ENCODE measurements around the gene METTL3.
"Not testable (repeated sequence)": the region's sequence is repeated elsewhere in the genome, so short reads cannot be mapped to it uniquely, and the experiment has no call there.

METTL3 gene

DNA sequence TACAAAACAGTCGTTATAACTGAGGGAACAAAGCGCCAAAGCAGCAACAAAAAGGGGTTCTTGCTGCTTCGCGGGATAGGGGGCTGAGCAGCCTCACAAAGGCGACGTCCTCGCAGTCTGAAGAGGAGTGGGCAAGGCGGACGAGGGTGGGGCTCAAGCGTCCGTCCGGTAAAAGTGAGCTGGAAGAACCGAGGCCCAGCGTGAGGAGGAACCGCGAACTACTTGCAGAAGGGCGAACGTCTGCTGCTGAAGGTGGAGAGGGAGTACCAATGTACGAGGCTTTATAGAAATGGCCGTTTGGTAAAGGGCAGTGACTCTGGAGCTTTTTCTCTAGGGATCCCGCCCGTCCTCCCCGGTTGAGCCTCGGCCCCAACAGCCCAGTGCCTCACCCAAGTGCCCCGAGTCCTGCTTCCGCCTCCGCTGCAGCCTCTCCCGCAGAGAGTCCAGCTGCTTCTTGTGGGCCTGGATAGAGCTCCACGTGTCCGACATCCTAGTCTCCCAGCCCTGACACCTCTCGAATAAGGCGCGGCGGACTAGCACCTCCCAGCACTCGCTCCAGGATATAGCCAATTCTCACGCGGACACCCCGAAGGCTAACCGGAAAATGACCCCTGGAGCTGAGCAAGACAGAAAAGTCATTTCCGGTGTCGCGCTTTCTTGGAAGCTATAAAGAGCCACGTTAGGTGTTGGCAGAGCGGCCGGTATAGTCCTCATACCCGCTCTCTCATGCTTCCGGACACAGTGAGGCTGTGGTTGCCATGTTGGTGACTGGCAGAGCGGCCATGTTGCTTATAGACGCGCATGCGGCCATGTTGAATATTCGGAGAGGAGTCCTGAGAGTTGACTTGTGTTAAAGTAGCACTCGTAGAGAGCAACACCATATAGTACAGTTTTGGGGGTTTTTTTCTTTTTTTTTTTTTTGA lies at the start of gene METTL3:
Gene METTL3 (minus strand): TSS at position 606 of the 923 bp plus-strand sequence. CDS start 117 bp downstream, at position 489.
- DNase-seq, result peak; percentile 94

DNA sequence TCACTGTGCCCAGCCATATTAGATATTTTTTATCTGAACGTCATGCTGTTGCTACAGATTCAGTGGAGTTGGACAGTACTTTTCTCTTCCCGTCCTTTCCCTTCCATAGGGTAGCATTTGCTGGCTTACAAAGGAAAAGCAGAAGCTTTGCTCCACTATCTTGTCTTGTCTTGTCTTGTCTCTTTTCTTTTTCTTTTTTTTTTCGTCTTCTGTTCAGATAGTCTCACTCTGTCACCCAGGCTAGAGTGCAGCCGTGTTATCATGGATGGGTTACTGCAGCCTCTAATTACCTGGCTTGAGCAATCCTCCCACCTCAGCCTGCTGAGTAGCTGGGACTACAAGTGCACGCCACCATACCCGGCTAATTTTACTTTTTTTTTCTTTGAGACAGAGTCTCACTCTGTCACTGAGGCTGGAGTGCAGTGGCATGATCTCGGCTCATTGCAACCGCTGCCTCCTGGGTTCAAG lies 47.6 kb upstream of the METTL3 start:
- no peak for DNase-seq

DNA sequence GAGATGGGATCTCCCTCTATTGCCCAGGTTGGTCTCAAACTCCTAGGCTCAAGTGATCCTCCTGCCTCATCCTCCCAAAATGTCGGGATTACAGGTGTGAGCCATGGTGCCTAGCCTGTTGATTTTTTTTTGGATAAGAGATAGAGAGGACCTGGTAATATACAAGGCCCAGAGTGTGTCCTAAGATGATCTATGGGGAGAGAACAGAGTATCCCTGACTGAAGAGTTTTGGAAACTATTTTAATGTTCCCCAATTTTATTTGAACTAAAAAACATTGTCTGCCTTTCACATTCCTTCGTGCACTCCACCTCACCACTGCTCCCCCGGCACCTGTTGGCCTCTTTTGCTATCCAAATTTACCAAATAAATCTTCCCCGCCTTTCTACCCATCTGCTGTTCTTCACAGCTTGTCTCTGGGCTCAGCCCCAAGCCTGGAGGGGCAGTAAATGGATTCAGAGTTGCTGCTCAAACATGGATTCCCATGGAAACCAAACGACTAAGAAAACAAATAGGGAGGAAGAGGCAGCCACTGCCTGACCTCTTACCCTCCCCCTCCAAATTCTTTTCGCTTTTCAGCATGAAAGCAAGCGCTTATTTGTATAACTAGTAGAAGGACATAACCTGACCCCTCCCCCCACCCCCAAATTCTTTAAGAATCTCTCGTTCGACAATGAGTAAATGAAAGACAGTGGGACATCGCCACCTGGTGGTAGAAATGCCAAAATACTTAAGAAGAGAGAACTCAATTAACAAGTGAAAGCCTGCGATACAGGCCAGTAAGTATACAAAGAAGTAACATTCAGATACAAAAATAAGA lies 46.2 kb upstream of the METTL3 start:
- DNase-seq, result peak; percentile 79

DNA sequence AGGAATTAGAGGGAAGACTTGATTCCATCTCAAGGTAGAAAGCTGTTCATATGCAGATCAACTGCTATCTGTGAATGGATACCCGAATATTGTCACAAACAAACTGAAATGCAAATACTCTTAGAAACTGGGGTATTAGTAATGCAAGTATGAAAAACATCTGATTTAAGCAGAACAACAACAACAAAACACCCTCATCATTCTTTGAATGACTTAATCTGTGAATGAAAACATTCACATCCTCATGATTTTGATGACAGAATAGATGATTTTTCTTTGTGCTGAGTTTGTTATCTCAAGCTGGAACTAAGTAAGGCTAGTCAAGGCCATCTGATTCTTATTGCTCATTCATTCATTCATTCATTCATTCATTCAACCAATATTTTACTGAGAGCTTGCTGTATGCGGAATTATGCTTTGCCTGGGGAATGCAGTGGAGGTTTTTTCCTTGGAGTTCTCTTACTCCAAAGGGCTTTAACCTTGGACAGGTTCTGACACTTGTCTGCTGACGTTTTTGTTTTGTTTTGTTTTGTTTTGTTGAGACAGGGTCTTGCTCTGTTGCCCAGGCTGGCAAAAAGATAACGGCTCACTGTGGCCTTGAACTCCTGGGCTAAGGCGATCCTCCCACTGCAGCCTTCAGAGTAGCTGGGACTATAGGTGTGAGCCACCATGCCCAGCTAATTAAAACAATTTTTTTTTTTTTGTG lies 45.4 kb upstream of the METTL3 start:
- DNase-seq, result no peak

DNA sequence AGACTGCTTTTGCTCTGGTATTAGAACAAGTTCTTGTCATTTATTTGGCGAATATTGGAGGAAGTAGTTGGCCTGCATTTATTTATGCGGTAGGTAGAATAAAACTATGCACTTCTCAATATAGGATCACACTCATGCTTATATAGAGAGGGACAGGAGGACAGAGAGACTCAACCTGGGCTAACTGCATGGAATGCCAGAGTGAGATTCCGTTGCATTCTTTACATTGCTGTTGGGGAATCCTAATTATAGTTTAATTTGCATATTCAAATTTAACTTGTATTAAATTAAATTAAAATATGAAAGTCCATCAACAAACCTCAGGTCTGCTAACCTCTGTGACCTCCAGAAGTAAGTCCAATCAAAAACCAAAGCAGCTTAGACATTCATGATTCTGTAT lies 42.1 kb upstream of the METTL3 start:
- no peak for DNase-seq

DNA sequence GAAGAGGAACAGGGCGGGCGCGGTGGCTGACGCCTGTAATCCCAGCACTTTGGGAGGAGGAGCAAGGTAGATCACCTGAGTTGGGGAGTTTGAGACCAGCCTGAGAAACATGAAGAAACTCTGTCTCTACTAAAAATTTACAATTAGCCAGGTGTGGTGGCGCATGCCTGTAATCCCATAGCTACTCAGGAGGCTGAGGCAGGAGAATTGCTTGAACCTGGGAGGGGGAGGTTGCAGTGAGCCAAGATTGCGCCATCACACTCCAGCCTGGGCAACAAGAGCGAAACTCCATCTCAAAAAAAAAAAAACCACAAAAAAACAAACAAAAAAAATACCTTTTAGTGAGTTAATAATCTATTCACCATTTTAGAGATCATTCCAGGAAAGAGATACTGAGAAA lies 33.4 kb upstream of the METTL3 start:
- not testable (repeated sequence) for DNase-seq

DNA sequence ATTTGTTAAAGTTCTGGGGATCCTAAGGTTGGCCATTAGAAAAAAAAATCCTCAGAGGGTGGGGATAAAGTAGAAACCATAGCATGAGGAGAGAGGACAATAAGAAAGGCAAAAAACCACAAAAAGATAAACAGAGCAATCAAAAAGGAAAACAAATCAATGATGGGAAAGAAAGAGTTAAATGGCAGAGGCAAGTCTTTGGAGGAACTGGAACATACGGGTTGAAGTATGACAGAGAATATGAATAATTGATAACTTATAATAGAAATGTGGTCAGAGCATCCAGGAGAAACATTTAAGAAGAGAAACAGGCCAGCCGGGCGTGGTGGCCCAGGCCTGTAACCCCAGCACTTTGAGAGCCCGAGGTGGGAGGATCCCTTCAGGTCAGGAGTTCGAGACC lies 32.8 kb upstream of the METTL3 start:
- DNase-seq, result no peak

DNA sequence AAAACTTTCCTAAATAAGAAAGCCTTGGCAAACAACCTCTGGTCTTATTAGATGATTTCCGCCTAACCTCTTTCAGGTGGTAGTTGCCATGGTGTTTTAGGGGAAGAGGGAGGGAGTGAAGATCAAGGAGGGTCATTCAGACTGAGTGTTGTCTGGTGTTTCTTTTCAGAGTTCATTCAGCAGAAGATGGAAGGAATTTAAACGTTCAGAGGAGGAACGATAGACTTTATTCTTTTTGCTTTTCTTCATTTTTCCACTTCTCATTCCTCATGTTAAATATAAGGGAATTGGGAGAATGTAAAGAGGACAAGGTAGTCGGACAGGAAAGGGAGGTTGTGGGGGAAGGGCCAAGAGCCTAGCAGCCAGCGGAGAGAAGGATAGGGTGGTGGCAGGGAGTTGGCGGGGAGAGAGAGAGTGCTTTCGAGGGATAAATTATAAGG lies 32.4 kb upstream of the METTL3 start:
- DNase-seq, result no peak

DNA sequence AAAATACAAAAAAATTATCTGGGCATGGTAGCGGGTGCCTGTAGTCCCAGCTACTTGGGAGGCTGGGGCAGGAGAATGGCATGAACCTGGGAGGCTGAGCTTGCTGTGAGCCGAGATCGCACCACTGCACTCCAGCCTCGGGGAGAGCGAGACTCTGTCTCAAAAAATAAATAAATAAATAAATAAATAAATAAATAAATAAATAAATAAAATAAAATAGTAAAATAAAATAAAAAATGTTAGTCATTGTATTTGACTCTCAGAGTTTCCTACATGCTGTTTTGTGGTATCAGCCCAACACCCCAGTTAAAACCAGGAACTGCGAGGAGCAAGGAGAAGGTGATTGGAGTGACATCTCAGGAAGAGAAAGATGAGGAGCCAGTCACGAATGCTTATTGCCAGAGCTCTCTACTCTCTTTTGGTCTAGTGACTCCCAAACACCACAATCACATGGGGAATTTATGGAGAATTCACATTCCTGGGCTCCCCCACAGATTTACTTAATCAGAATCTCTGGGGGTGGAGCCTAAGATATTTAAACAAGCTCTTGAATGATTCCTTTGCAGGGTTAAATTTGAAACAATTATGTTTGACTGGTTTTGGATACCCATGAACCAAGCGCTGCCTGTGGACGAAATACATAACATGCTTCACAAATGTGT lies 30.4 kb upstream of the METTL3 start:
- DNase-seq, result no peak

DNA sequence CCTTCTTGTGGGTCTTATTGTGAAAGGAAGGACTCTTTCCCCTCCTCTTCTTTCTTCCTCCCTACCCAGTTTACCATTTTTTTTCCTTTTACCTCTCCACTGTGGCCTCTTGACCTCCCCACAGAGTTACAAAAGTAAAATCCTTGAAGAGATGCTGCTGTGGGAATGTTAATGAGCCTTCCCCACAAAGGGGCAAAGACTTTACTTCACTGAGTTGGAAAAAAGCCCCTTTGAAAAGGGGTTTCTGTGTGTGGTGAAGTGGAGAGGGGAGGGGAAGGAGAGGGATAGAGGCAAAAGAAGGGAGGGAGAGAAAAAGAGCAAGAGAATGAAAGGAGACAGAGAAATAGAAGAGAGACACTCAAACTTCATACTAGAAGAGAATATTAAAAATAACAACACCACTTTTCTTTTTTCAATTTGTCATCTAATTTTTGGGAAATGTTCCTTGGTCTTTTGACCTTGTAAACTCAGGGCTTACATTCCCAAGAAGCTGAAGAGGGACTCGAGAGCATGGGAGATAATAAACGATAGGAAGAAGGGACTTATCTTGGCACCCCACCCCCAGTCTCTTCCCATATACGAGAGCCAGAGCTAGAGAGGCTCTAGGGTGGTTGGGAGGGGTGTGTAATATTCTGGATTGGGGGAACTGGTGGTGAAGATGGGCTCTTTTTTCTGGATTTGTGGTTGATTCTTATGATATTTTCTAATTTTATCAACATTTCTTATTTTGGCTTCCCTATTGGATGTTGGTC lies 28.2 kb upstream of the METTL3 start:
- DNase-seq, result no peak

DNA sequence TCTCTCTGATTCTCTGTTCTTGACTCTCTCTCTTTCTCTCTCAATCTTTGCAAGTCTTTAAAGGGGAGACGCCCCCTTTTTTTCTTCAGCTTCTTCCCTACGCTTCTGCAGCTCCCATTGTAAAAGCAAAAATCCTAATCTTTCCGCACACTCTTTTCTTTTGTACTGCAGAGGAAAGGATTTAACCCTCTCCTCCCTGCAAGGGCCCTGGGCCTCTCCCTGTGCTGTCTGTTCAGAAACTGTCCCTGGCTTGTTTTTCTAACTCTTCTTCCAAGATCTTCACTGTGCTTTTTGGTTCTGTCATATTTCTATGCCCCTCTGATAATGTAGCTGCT lies 25.9 kb upstream of the METTL3 start:
- DNase-seq, result no peak

DNA sequence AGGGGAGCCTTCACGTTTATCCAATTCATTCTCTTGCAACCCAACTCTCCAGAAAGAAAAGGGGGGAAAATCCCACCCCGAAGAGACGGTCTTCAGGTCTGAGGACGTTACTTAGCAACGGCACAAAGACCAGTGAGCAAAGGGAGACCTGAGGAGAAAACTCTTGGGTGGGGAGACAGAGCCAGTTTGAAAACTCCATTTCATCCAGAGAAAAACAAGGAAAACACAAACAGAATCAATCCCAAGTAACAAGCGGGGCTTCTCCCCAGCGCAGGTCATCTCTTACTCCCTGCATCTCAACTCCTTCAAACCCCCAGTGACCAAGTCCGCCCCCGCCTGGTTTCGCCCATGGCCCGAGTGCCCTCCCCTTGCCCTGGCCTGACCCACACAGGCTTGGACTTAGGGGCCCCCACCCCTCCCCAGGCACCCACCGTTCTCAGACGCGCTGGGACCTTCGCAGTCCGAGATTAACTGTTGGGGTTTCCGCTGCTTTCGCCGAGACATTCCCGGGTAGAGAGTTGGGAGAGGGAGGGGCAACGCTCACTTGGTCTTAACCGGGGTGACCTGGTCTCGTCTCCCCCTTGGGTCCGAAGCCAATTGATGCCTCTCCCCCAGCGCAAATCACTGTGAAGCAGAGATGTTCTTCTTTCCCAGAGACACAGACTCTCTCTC lies 25.4 kb upstream of the METTL3 start:
- no peak for DNase-seq

DNA sequence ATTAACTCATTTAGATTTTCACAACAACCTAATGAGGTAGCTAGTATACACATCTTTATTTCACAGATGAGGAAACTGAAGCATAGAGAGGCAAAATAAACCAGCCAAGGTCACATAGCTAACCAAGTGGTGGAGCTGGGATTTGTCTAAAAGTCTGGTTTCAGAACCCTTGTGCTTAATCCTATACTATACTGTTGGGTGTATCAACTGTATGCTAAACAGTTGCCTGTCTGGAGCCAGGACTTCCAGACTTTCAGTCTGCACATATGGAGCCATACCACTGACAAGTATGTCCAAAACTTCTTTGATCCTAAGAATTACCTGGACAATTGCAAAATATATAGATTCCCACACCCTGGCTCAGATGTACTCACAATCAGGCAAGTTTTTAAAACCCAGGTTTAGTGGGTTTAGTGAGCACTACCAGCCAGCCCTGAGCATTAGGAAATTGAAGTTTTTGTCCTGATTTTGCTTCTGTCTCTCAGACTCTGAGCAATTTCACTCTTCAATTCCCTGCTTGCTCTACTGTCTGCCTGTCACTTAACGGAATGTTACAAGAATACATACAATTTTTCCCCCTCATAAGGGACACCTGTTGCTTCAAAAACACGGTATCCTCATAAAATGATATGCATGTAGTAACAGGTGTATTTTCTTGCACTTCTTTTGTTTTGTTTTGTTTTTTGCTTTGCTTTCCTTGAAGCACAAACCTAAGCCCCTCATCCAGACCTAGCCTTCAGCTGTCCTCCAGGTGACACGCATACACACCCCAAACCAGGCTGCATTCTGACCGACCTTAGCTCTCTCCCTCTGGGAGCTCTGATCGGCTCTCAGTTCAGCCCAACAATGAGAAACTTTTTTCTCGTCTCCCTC lies 24.6 kb upstream of the METTL3 start:
- DNase-seq, result no peak

DNA sequence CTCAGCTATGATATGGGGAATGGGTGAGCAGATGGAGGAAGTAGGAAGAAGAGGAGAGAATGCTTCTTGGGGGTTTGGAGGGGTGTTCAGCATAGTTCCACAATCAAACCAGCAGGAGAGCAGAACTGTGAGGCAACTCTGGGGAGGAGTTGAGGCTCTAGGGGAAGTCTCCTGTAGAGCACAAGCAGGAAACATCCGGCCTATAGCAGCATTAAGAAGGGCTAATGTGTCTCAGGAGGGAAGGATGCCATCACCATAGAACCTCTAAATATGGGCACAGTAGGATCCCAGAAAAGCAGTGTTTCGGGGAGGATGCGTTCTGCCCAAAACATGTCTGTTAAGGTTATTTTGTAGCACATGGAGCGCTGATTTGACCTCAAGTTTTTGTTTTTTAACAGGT lies 23.4 kb upstream of the METTL3 start:
- DNase-seq, result no peak

DNA sequence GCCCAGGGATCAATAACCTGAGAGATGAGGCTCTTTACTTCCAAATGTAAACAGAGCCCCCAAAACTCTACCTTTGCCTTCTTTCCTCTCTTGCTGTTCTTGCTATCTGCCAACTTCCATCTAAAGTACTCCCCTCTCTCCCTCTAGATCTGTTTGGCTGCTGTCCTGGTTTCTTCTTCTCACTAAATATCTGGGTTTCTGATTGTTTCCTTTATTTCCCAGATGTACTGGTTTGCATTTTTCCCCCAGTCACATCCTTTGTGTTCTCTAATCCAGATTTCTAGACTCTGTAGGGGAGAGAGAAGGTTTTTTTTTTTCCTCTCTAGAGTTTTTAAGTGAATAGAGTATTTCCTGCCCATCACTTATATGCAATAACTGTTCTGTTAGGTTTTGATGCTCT lies 22.2 kb upstream of the METTL3 start:
- no peak for DNase-seq

DNA sequence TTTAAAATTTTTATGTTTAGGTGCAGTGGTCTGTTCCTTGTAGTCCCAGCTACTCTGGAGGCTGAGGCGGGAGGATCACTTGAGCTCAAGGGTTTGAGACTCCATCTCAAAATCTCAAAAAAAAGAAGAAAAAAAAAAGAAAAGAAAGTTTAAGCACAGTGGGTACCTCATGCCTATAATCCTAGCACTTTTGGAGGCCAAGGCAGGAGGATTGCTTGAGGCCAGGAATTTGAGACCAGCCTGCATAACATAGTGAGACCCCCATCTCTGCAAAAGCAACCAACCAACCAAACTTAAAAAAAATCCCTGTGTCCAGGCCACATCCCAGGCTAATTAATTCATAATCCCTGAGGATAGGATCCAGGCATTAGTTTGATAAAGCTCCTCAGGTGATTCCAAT lies 18.4 kb upstream of the METTL3 start:
- no peak for DNase-seq

DNA sequence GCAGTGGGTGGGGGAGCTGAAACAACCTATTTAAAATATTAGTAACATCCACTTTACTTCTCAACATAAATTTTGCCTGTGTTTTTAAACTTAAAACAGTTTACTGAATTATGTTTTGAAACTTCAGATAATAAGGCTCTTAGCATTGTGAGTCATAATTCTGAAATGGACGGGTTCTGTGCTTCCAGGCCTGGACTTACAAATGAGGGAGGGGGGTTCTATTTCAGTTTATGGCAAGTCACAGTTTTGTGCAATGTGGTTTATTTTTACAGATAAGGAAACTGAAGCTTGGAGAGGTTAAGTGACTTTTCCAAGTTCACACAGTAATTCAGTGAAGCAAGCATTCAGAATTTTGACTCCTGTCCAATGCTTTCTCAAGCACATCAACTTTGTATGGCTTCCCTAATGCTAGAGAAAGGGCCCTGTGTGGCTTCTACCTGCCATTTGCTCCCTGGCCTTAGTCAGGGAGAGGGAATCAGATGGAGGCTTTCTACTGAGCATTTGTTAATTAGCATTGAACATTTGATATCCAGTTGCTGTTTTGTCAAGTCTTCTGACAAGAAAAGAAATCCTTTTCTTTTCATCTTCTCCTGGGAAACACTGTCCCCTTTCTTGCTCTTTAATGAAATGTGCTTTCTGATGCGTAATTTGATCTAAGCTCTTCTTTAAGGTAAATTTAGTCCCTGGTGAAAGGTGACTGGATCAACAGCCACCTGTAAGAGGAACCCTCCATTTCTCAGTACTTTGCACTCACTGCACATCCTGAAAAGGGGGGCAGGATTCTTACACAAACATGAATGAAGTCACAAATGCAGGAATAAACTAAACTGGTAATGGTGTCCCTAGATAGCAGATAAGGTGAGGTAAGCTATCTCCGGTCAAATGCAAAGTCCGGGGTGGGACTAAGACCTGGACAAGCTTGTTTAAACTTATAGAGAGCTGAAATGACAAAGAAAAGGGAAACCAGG lies 17.5 kb upstream of the METTL3 start:
- DNase-seq, result no peak

DNA sequence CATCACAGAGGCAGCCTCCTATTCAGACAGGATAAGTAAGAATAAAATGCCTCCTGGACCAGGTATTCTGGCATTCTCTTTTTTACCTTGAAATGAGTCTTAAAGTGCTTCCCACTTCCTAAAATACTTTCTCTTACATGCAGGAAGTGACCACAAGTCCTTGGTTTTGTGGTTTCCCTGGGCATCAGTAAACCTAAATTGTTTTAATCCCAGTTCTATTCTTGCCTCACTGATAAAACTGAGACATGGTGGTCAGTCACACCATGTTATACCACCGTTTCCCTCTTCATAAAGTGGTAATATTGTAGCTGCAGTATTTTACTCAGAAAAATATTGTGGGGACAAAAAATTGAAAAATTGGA lies 16.2 kb upstream of the METTL3 start:
- DNase-seq, result no peak

DNA sequence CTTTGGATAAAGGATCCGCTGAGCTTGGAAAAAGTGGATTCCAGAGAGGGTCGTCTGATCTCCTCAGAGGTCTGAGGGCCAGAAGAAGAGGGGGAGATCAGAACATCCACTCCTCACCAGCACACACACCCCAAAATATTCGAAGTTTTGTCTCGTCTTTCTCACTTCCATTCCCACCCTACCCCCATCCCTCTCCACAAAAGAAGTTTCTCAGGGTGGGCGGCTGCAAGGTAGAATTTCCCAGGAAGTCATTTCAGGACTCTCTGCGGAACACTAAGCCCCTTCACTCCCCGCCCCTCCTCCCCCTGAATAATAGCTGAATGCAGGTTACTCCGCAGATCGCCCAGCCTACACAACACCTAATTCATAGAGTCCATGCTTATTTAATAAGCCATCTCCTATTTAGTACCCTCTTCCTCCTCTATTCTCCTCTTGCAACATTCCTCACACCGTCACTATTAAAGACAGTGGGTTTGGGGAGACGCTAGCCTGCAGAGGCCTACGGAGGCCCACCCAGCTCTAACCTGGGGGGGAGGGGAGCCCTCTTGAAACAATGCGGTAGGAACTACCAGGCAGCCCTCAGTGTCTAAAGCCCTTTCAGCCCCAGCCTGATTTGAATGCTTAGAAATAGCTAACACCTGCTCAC lies 15.7 kb upstream of the METTL3 start:
- DNase-seq, result no peak
